ENCODE results near the gene MED12L. TPM values are rescaled to one million over a fixed set of nuclear protein-coding genes. Genes with fewer than 3 reads are reported as not detected.

MED12L gene
- total RNA-seq, 4 donors from 2014 or later, result 0.08 to 1.5 (median 0.19) TPM

- H3K4me3 ChIP-seq, result no peak overlapping the region
- no peaks in the 10 kb centered on the region for H3K9me3 ChIP-seq
- DNase-seq, result no peak
- H3K4me1 ChIP-seq, result peaks cover 0 to 3% (median 0%) of the 10 kb centered on the region in 3 donors
- TF ChIP-seq POLR2A (IDR thresholded peaks at IDR 0.05) (no peak), CTCF (IDR thresholded peaks at IDR 0.05) (no peak)
- intact Hi-C loops (cut with DNase I), result no loop called here
- no peaks in the 10 kb centered on the region for H3K36me3 ChIP-seq
- H3K27ac ChIP-seq, result no peak overlapping the region
- no peaks in the 10 kb centered on the region for H3K27me3 ChIP-seq
- WGBS, 2 donors, result 72 to 83% methylated on average over 4 to 7 of the region's 7 CpGs
These were observed 391.0 kb downstream of the MED12L start for GRCh38 chr3:151476344-151477018.

GRCh38 chr3:151477591-151478334, 392.3 kb downstream of the MED12L start:
- 77 to 85% methylated on average over 2 of the region's 2 CpGs for WGBS, 2 donors
- intact Hi-C loops (cut with DNase I), result no loop called here
- Histone ChIP-seq H3K36me3 (no peaks in the 10 kb centered on the region), H3K4me1 (peaks cover 0 to 3% (median 0%) of the 10 kb centered on the region in 3 donors), H3K27ac (no peak overlapping the region), H3K4me3 (no peak overlapping the region), H3K9me3 (no peaks in the 10 kb centered on the region), H3K27me3 (no peaks in the 10 kb centered on the region)
- DNase-seq, result no peak
- TF ChIP-seq POLR2A (IDR thresholded peaks at IDR 0.05) (no peak), CTCF (IDR thresholded peaks at IDR 0.05) (no peak)

- no peak for DNase-seq
- no peak overlapping the region for H3K27ac ChIP-seq
- intact Hi-C loops (cut with DNase I), result no loop called here
These were observed 392.9 kb downstream of the MED12L start for GRCh38 chr3:151478335-151478697.

GRCh38 chr3:151479452-151479851, 394.0 kb downstream of the MED12L start:
- H3K4me3 ChIP-seq, result no peak overlapping the region
- peaks cover 0 to 3% (median 0%) of the 10 kb centered on the region in 3 donors for H3K4me1 ChIP-seq
- intact Hi-C loops (cut with DNase I), result no loop called here
- no peak overlapping the region for H3K27ac ChIP-seq
- TF ChIP-seq POLR2A (IDR thresholded peaks at IDR 0.05) (no peak), CTCF (IDR thresholded peaks at IDR 0.05) (no peak)
- H3K36me3 ChIP-seq, result no peaks in the 10 kb centered on the region
- H3K9me3 ChIP-seq, result no peaks in the 10 kb centered on the region
- DNase-seq, result no peak
- WGBS, 2 donors, result 0 to 35% methylated on average over 1 of the region's 1 CpG
- no peaks in the 10 kb centered on the region for H3K27me3 ChIP-seq

More at GRCh38 chr3:151478335-151478697, 392.9 kb downstream of the MED12L start:
- TF ChIP-seq CTCF (IDR thresholded peaks at IDR 0.05) (no peak), POLR2A (IDR thresholded peaks at IDR 0.05) (no peak)
- Histone ChIP-seq H3K4me1 (peaks cover 0 to 3% (median 0%) of the 10 kb centered on the region in 3 donors), H3K4me3 (no peak overlapping the region), H3K27me3 (no peaks in the 10 kb centered on the region), H3K36me3 (no peaks in the 10 kb centered on the region), H3K9me3 (no peaks in the 10 kb centered on the region)
- 75 to 80% methylated on average over 1 of the region's 1 CpG for WGBS, 2 donors

GRCh38 chr3:151480492-151480891, 395.0 kb downstream of the MED12L start:
- DNase-seq, result no peak
- intact Hi-C loops (cut with DNase I), result no loop called here

More at GRCh38 chr3:151480492-151480891, 395.0 kb downstream of the MED12L start:
- no peaks in the 10 kb centered on the region for H3K27me3 ChIP-seq
- H3K4me3 ChIP-seq, result no peak overlapping the region
- H3K36me3 ChIP-seq, result no peaks in the 10 kb centered on the region
- WGBS, 2 donors, result 85 to 90% methylated on average over 2 of the region's 2 CpGs
- peaks cover 0 to 3% (median 0%) of the 10 kb centered on the region in 3 donors for H3K4me1 ChIP-seq
- no peaks in the 10 kb centered on the region for H3K9me3 ChIP-seq
- TF ChIP-seq CTCF (IDR thresholded peaks at IDR 0.05), result no peak
- H3K27ac ChIP-seq, result no peak overlapping the region

All from esophagus squamous epithelium (tissue), 5 donors.